Caco-2 (cell line): ENCODE measurements around the gene H3-3A. TPM values are rescaled to one million over a fixed set of nuclear protein-coding genes. Genes with fewer than 3 reads are reported as not detected.

Source experiments
- BruUV-seq: library from RNA; stranded (reverse); fragments of 400-500 nt; replicated peaks from 2 replicates; lab custom pipeline; 2021; lab: Mats Ljungman, UMichigan
- CTCF ChIA-PET: fragments of 300-600 bp; sonication (Branson Sonifier 250); formaldehyde crosslinking; loops from one replicate; lab custom pipeline; 2022; ENCODE audit warnings: antibody characterized with exemption; lab: Charles Lee
- POLR2A ChIA-PET: fragments of 300-600 bp; sonication (Branson Sonifier 250); formaldehyde crosslinking; loops from one replicate; lab custom pipeline; 2022; ENCODE audit warnings: antibody characterized with exemption; lab: Charles Lee
- DNase-seq, 2 experiments: peaks; one replicate each; pipeline versions ENCODE4 v3.0.0 to v3.0.0-alpha.2; 2020 to 2022
- H3K27me3 ChIP-seq: replicated peaks from 2 replicates; pipeline ENCODE4 v1.6.0; 2011; ENCODE audit warnings: low read length; ENCODE audit not compliant: control insufficient read depth, insufficient read depth
- H3K36me3 ChIP-seq: 2 replicates; pipeline ENCODE4 v1.5.1; 2011; ENCODE audit warnings: low read length; ENCODE audit not compliant: control insufficient read depth, insufficient read depth
- H3K4me1 ChIP-seq: fragments of 250-450 bp; sonication (Bioruptor Pico); 2 replicates; pipeline ENCODE4 v1.5.1; 2020; ENCODE audit warnings: mild to moderate bottlenecking
- H3K4me3 ChIP-seq: 2 replicates; pipeline ENCODE4 v1.5.1; 2011; ENCODE audit warnings: low read depth, mild to moderate bottlenecking, control low read depth, low read length
- H3K9me3 ChIP-seq: fragments of 250-450 bp; sonication (Bioruptor Pico); 2 replicates; pipeline ENCODE4 v1.5.1; 2020; ENCODE audit warnings: mild to moderate bottlenecking, moderate library complexity
- H3K27ac Mint-ChIP-seq: one replicate; pipeline ENCODE4 v1.8.0; 2022; ENCODE audit warnings: mixed read lengths; ENCODE audit not compliant: unreplicated experiment
- H3K27me3 Mint-ChIP-seq: one replicate; pipeline ENCODE4 v1.8.0; 2022; ENCODE audit warnings: mixed read lengths; ENCODE audit not compliant: insufficient read depth, unreplicated experiment
- H3K36me3 Mint-ChIP-seq: one replicate; pipeline ENCODE4 v1.8.0; 2022; ENCODE audit warnings: mild to moderate bottlenecking, mixed read lengths; ENCODE audit not compliant: insufficient read depth, unreplicated experiment
- H3K4me1 Mint-ChIP-seq: one replicate; pipeline ENCODE4 v1.8.0; 2022; ENCODE audit warnings: low read depth, mixed read lengths; ENCODE audit not compliant: unreplicated experiment
- H3K4me3 Mint-ChIP-seq: one replicate; pipeline ENCODE4 v1.8.0; 2022; ENCODE audit warnings: mild to moderate bottlenecking, moderate library complexity, mixed read lengths; ENCODE audit not compliant: unreplicated experiment
- H3K9me3 Mint-ChIP-seq: one replicate; pipeline ENCODE4 v1.8.0; 2022; ENCODE audit warnings: mixed read lengths; ENCODE audit not compliant: unreplicated experiment
- CTCF ChIP-seq, 2 experiments: fragments of 200-600 bp in 1 of 2; IDR thresholded peaks; 1 replicate in 1 of 2; 2 replicates in 1 of 2; pipeline versions ENCODE4 v1.5.1 to v1.8.0; 2011 to 2022; ENCODE audit warnings: antibody characterized with exemption in 1 of 2, control low read depth in 1 of 2, inconsistent platforms in 1 of 2, low read depth in 1 of 2, low read length in 1 of 2, mild to moderate bottlenecking in 1 of 2, moderate library complexity in 1 of 2; ENCODE audit not compliant: insufficient read depth in 1 of 2, severe bottlenecking in 1 of 2, unreplicated experiment in 1 of 2
- intact Hi-C: fragments of 100-400 bp; cut with micrococcal nuclease; formaldehyde crosslinking; loops from one replicate; pipeline ENCODE4 v1.10.0; 2022; ENCODE audit not compliant: unreplicated experiment
- total RNA-seq: library from RNA; stranded (reverse); gene quantifications from 2 replicates; pipeline ENCODE4 v1.2.3, GENCODE V29; 2022

Gene H3-3A
- total RNA-seq, 1 experiment from 2014 or later, result 512 TPM

- H3K4me1 ChIP-seq, result no peaks in the 10 kb centered on the region
- no peak for TF ChIP-seq CTCF (IDR thresholded peaks at IDR 0.05; ENCODE audit: insufficient read depth in 1 of 2, low read depth in 1 of 2, low read length in 1 of 2, severe bottlenecking in 1 of 2, unreplicated experiment in 1 of 2)
- H3K27me3 ChIP-seq, result no peaks in the 10 kb centered on the region
- Mint-ChIP-seq H3K4me3 (no peak overlapping the region), H3K4me1 (peaks cover 6% of the 10 kb centered on the region), H3K27me3 (no peaks in the 10 kb centered on the region), H3K27ac (no peak overlapping the region), H3K9me3 (no peaks in the 10 kb centered on the region), H3K36me3 (no peaks in the 10 kb centered on the region)
- H3K4me3 ChIP-seq, result no peak overlapping the region
- no TSS peak for BruUV-seq
- intact Hi-C loops, result no loop called here
- CTCF ChIA-PET, result no interaction called here
- no peak for DNase-seq
- POLR2A ChIA-PET, result no interaction called here
- H3K36me3 ChIP-seq, result no peaks in the 10 kb centered on the region
- no peaks in the 10 kb centered on the region for H3K9me3 ChIP-seq
Observed at GRCh38 chr1:226021401-226021800, 41.1 kb upstream of the H3-3A start.

GRCh38 chr1:226021801-226022200 is 40.7 kb upstream of the H3-3A start:
- no peaks in the 10 kb centered on the region for H3K9me3 Mint-ChIP-seq
- Histone ChIP-seq H3K36me3 (no peaks in the 10 kb centered on the region), H3K4me1 (no peaks in the 10 kb centered on the region), H3K4me3 (no peak overlapping the region), H3K9me3 (no peaks in the 10 kb centered on the region), H3K27me3 (no peaks in the 10 kb centered on the region)
- H3K27ac Mint-ChIP-seq, result no peak overlapping the region
- no peak for DNase-seq
- H3K4me1 Mint-ChIP-seq, result peaks cover 6% of the 10 kb centered on the region
- TF ChIP-seq CTCF (IDR thresholded peaks at IDR 0.05; ENCODE audit: insufficient read depth in 1 of 2, low read depth in 1 of 2, low read length in 1 of 2, severe bottlenecking in 1 of 2, unreplicated experiment in 1 of 2), result no peak
- H3K27me3 Mint-ChIP-seq, result no peaks in the 10 kb centered on the region
- H3K36me3 Mint-ChIP-seq, result no peaks in the 10 kb centered on the region
- no peak overlapping the region for H3K4me3 Mint-ChIP-seq
- ChIA-PET CTCF (no interaction called here), POLR2A (no interaction called here)
- BruUV-seq, result no TSS peak
- intact Hi-C loops, result no loop called here

GRCh38 chr1:226023735-226024134 is 38.8 kb upstream of the H3-3A start:
- H3K36me3 ChIP-seq, result no peaks in the 10 kb centered on the region
- no peaks in the 10 kb centered on the region for H3K9me3 ChIP-seq
- no peak overlapping the region for H3K4me3 Mint-ChIP-seq
- no peaks in the 10 kb centered on the region for H3K36me3 Mint-ChIP-seq
- peaks cover 5% of the 10 kb centered on the region for H3K4me1 ChIP-seq
- BruUV-seq, result no TSS peak
- no peak for DNase-seq
- H3K4me1 Mint-ChIP-seq, result peaks cover 6% of the 10 kb centered on the region
- H3K27ac Mint-ChIP-seq, result no peak overlapping the region
- intact Hi-C loops, result no loop called here
- no peaks in the 10 kb centered on the region for H3K27me3 ChIP-seq
- CTCF ChIA-PET, result no interaction called here
- no peak for TF ChIP-seq CTCF (IDR thresholded peaks at IDR 0.05; ENCODE audit: insufficient read depth in 1 of 2, low read depth in 1 of 2, low read length in 1 of 2, severe bottlenecking in 1 of 2, unreplicated experiment in 1 of 2)
- H3K27me3 Mint-ChIP-seq, result no peaks in the 10 kb centered on the region
- H3K9me3 Mint-ChIP-seq, result no peaks in the 10 kb centered on the region
- POLR2A ChIA-PET, result no interaction called here
- no peak overlapping the region for H3K4me3 ChIP-seq
